Glutamatergic neuron (in vitro differentiated cells): ENCODE data around the gene RASSF7. TPM values are rescaled to one million over a fixed set of nuclear protein-coding genes. Genes with fewer than 3 reads are reported as not detected.

Experiments used
- DNase-seq: peaks from one replicate; pipeline ENCODE4 v3.0.0; 2022
- H3K27ac Mint-ChIP-seq: one replicate; pipeline ENCODE4 v1.8.0; 2020; ENCODE audit warnings: mild to moderate bottlenecking, mixed read lengths, inconsistent platforms; ENCODE audit not compliant: unreplicated experiment
- H3K27me3 Mint-ChIP-seq: one replicate; pipeline ENCODE4 v1.8.0; 2020; ENCODE audit warnings: mild to moderate bottlenecking, moderate library complexity, mixed read lengths, inconsistent platforms; ENCODE audit not compliant: unreplicated experiment
- H3K36me3 Mint-ChIP-seq: one replicate; pipeline ENCODE4 v1.8.0; 2020; ENCODE audit warnings: mild to moderate bottlenecking, mixed read lengths, inconsistent platforms; ENCODE audit not compliant: unreplicated experiment
- H3K4me1 Mint-ChIP-seq: one replicate; pipeline ENCODE4 v1.8.0; 2020; ENCODE audit warnings: mild to moderate bottlenecking, low read depth, mixed read lengths, inconsistent platforms; ENCODE audit not compliant: unreplicated experiment
- H3K4me3 Mint-ChIP-seq: one replicate; pipeline ENCODE4 v1.8.0; 2020; ENCODE audit warnings: mild to moderate bottlenecking, mixed read lengths, inconsistent platforms; ENCODE audit not compliant: unreplicated experiment
- H3K9me3 Mint-ChIP-seq: one replicate; pipeline ENCODE4 v1.8.0; 2020; ENCODE audit warnings: mild to moderate bottlenecking, moderate library complexity, mixed read lengths, inconsistent platforms; ENCODE audit not compliant: unreplicated experiment
- total RNA-seq: library from RNA; stranded (reverse); fragmentation: NEBNext Ultra II Directional; extraction: Animal tissue kit (Norgen Biotek cat#: 25700); gene quantifications from one replicate; pipeline ENCODE4 v1.2.1, GENCODE V29; 2021; ENCODE audit not compliant: unreplicated experiment
- TF ChIP-seq, protein P1 (sequence below): fragments of 200-600 bp; sonication (generic); IDR thresholded peaks from one replicate; pipeline ENCODE4 v1.5.0; 2021; ENCODE audit not compliant: partially characterized antibody, unreplicated experiment

RASSF7 gene
- total RNA-seq, 1 donor from 2014 or later = 9.4 TPM

DNA sequence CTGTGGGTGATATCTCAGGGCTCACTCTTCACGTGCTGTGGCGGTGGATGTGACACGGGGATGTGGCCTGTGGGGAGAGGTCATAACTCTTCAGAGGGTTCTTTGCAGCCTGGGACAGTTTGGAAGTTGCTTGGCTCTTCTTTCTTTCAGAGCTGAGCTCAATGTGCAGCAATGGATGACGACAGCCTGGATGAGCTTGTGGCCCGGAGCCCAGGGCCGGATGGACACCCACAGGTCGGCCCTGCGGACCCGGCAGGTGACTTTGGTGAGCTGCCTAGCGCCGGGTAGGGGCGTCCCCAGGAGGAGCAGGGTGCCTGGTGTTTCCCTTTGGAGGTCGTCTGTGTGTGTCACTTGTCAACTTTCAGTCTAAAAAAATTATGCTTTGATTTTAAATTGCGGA is 20.6 kb downstream of the RASSF7 start:
- H3K4me1 Mint-ChIP-seq = peaks cover 15% of the 10 kb centered on the region
- DNase-seq = no peak
- TF ChIP-seq, protein P1, sequence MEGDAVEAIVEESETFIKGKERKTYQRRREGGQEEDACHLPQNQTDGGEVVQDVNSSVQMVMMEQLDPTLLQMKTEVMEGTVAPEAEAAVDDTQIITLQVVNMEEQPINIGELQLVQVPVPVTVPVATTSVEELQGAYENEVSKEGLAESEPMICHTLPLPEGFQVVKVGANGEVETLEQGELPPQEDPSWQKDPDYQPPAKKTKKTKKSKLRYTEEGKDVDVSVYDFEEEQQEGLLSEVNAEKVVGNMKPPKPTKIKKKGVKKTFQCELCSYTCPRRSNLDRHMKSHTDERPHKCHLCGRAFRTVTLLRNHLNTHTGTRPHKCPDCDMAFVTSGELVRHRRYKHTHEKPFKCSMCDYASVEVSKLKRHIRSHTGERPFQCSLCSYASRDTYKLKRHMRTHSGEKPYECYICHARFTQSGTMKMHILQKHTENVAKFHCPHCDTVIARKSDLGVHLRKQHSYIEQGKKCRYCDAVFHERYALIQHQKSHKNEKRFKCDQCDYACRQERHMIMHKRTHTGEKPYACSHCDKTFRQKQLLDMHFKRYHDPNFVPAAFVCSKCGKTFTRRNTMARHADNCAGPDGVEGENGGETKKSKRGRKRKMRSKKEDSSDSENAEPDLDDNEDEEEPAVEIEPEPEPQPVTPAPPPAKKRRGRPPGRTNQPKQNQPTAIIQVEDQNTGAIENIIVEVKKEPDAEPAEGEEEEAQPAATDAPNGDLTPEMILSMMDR = no peak
- H3K4me3 Mint-ChIP-seq = peak overlapping the region; percentile 5
- peaks cover 4% of the 10 kb centered on the region for H3K9me3 Mint-ChIP-seq
- H3K27ac Mint-ChIP-seq = peak overlapping the region; percentile 65
- no peaks in the 10 kb centered on the region for H3K36me3 Mint-ChIP-seq
- H3K27me3 Mint-ChIP-seq = peaks cover 6% of the 10 kb centered on the region

DNA sequence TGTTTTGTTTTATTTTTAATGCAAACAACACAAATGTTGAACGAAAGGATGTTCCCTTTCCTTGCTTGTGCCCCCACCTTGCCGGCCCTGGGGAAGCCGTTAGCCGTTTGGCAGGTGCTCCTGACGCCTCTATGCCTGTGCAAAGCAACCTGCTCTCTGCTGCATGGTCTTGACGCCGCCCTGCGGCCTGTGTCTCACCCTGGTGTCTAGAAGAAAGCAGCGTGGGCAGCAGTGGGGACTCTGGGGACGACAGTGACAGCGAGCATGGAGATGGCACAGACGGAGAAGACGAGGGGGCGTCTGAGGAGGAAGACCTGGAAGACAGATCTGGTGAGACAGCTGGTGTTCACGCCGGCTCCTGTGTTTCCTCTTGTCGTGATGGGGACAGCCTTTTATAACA is 21.0 kb downstream of the RASSF7 start:
- H3K27ac Mint-ChIP-seq = peak overlapping the region; percentile 28
- no peak for DNase-seq
- no peak overlapping the region for H3K4me3 Mint-ChIP-seq
- TF ChIP-seq, protein P1 = no peak
- H3K36me3 Mint-ChIP-seq = no peaks in the 10 kb centered on the region
- H3K9me3 Mint-ChIP-seq = peaks cover 4% of the 10 kb centered on the region
- H3K4me1 Mint-ChIP-seq = peaks cover 15% of the 10 kb centered on the region
- peaks cover 6% of the 10 kb centered on the region for H3K27me3 Mint-ChIP-seq

DNA sequence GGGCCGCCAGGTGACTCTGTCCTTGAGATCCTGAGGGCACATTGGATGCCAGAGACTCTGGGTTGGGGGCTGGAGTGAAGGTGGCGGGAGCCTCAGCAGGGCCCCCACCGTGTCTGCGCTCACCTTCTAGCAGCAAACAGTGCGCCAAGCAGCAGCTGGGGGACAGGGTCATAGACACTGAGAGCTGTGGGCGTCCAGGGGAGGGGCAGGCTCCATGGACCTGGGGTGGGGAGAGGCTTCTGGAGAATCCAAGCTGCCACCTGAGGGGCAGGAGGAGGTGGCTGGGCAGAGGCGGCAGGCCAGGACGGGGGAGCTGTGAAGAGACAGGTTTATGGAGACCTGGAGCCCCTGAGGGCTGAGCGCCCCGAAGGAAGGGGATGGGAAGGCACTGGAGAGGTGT is 23.5 kb downstream of the RASSF7 start:
- no peaks in the 10 kb centered on the region for H3K36me3 Mint-ChIP-seq

DNA sequence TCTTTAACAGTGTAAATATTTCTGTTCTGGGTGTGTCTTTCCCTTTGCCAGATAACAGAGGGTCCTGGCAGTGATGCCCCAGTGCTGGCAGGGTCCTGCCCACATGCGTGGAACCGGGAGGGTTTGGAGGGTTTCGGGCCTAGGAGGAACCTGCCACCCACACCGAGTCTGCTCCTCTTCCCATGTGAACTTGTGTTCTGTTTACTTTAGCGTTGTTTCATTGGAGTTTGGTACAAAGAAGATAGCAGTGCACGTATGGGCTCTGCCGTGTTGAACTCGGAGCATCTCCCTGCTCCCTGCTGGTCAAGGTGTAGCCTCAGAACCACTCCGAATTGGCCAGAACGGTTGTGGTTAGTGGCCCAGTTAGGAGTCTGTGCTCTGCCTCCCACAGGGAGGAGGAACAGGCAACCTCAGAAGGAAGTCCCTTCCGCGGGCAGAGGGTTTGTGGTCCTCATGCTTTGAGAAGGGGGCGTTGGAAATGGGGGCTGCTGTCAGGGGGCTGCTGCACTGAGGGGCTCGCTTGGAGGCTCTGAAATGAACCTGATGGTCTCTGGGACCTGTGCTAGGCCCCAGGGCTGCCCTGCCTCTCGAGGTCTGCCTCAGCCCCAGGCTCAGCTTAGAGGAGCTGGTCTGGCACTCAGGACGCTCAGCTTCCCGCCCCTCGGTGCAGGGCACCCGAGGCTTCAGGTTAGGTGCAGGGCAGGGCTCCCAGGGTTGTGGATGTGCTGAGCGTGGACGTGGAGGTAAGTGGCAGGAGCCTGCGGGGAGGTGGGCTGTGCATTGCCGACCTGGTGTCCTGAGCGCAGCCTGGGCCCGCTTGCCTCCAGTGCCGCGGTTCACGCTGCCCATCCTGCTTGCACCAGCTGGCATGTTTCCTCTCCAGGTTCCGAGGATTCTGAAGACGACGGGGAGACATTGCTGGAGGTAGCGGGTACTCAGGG is 25.9 kb downstream of the RASSF7 start:
- H3K9me3 Mint-ChIP-seq = peaks cover 4% of the 10 kb centered on the region
- peaks cover 4% of the 10 kb centered on the region for H3K27me3 Mint-ChIP-seq
- TF ChIP-seq, protein P1 = no peak
- no peak overlapping the region for H3K27ac Mint-ChIP-seq
- H3K4me1 Mint-ChIP-seq = peaks cover 2% of the 10 kb centered on the region
- no peaks in the 10 kb centered on the region for H3K36me3 Mint-ChIP-seq
- no peak for DNase-seq
- H3K4me3 Mint-ChIP-seq = no peak overlapping the region

More for the DNA sequence above, 23.5 kb downstream of the RASSF7 start:
- H3K27ac Mint-ChIP-seq = no peak overlapping the region
- no peak overlapping the region for H3K4me3 Mint-ChIP-seq
- peaks cover 7% of the 10 kb centered on the region for H3K4me1 Mint-ChIP-seq
- TF ChIP-seq, protein P1 = no peak
- no peak for DNase-seq
- H3K9me3 Mint-ChIP-seq = peaks cover 1% of the 10 kb centered on the region
- peaks cover 3% of the 10 kb centered on the region for H3K27me3 Mint-ChIP-seq

- Mint-ChIP-seq H3K36me3 (no peaks in the 10 kb centered on the region), H3K4me1 (no peaks in the 10 kb centered on the region), H3K27ac (no peak overlapping the region), H3K27me3 (peaks cover 4% of the 10 kb centered on the region), H3K9me3 (peaks cover 4% of the 10 kb centered on the region), H3K4me3 (no peak overlapping the region)
- TF ChIP-seq, protein P1 = no peak
- no peak for DNase-seq
Observed at GRCh38 chr11:587546-587945, 26.8 kb downstream of the RASSF7 start.
